HG03342 (cell line): ENCODE measurements around the gene ADGRG7.

Experiments
- ATAC-seq: cut with Tn5 transposase; IDR thresholded peaks from one replicate; pipeline ENCODE4 v1.9.1; 2021; ENCODE audit warnings: mild to moderate bottlenecking, moderate library complexity; ENCODE audit not compliant: unreplicated experiment

Gene ADGRG7

GRCh38 chr3:100732435-100732834 lies 123.0 kb downstream of the ADGRG7 start:
- no peak for ATAC-seq

GRCh38 chr3:100737334-100737733 lies 127.9 kb downstream of the ADGRG7 start:
- no peak for ATAC-seq

GRCh38 chr3:100740207-100740606 lies 130.8 kb downstream of the ADGRG7 start:
- ATAC-seq: no peak

- ATAC-seq: no peak
Observed at GRCh38 chr3:100743535-100743934, 134.1 kb downstream of the ADGRG7 start.

GRCh38 chr3:100744671-100745070 lies 135.3 kb downstream of the ADGRG7 start:
- no peak for ATAC-seq
